Endothelial cell of umbilical vein (primary cell): ENCODE data around the gene PCNX1.

Experiments used
- CTCF ChIP-seq, 2 donors: IDR thresholded peaks; 1 replicate in 1 of 2; 2 replicates in 1 of 2; pipeline ENCODE4 v1.5.1; 2011; ENCODE audit warnings: low read length in 2 of 2, mild to moderate bottlenecking in 2 of 2, moderate library complexity in 2 of 2, control low read depth in 1 of 2, inconsistent platforms in 1 of 2, low read depth in 1 of 2; ENCODE audit not compliant: insufficient read depth in 1 of 2; ENCODE audit errors: extremely low read depth in 1 of 2
- JUN ChIP-seq: IDR thresholded peaks from 2 replicates; pipeline ENCODE4 v1.6.1; 2011; ENCODE audit warnings: borderline replicate concordance, low read depth; ENCODE audit not compliant: insufficient read length, insufficient read depth
- POLR2A ChIP-seq: IDR thresholded peaks from 2 replicates; pipeline ENCODE4 v1.6.1; 2012; ENCODE audit warnings: low read depth, mild to moderate bottlenecking, control low read depth, low read length

GRCh38 chr14:70893062-70893845, 14.0 kb upstream of the PCNX1 start:
- no peak for TF ChIP-seq CTCF (IDR thresholded peaks at IDR 0.05; ENCODE audit: extremely low read depth in 1 of 2, insufficient read depth in 1 of 2, low read depth in 1 of 2, low read length in 2 of 2)
- TF ChIP-seq POLR2A: no peak
- TF ChIP-seq JUN: no peak
